CD4-positive, alpha-beta T cell treated with Interferon gamma for 1 hour (primary cell): ENCODE measurements around the gene VEZF1.

Experiments used
- DNase-seq: peaks from one replicate; pipeline ENCODE4 v3.0.0-alpha.2; 2020

The VEZF1 gene

GRCh38 chr17:57987581-57988300 lies at the start of gene VEZF1:
Gene VEZF1 (minus strand): TSS chr17:57988254. CDS start chr17:57988111, 143 bp downstream.
- DNase-seq = peak; percentile 76

GRCh38 chr17:58032691-58033415 lies 44.8 kb upstream of the VEZF1 start:
- DNase-seq = no peak

- no peak for DNase-seq
Measured at GRCh38 chr17:58028578-58028977, 40.5 kb upstream of the VEZF1 start.

GRCh38 chr17:58020401-58020800 lies 32.3 kb upstream of the VEZF1 start:
- DNase-seq = no peak

GRCh38 chr17:58019521-58019920 lies 31.5 kb upstream of the VEZF1 start:
- no peak for DNase-seq

- DNase-seq = no peak
Measured at GRCh38 chr17:58019039-58019438, 31.0 kb upstream of the VEZF1 start.

- DNase-seq = no peak
Measured at GRCh38 chr17:58010067-58010799, 22.2 kb upstream of the VEZF1 start.

- DNase-seq = peak; percentile 3
Measured at GRCh38 chr17:58007781-58008706, 20.0 kb upstream of the VEZF1 start.

GRCh38 chr17:58006924-58007780 lies 19.1 kb upstream of the VEZF1 start, which contains the start of gene SRSF1:
Gene SRSF1 (minus strand): TSS chr17:58007246. CDS start chr17:58007137, 109 bp downstream.
- peak; percentile 97 for DNase-seq

- peak; percentile 53 for DNase-seq
Measured at GRCh38 chr17:58006560-58006923, 18.5 kb upstream of the VEZF1 start.

GRCh38 chr17:58005728-58006559 lies 17.9 kb upstream of the VEZF1 start:
- no peak for DNase-seq

GRCh38 chr17:58005031-58005727 lies 17.1 kb upstream of the VEZF1 start:
- no peak for DNase-seq

GRCh38 chr17:58004060-58004459 lies 16.0 kb upstream of the VEZF1 start:
- no peak for DNase-seq

GRCh38 chr17:58002973-58003372 lies 14.9 kb upstream of the VEZF1 start:
- no peak for DNase-seq

- DNase-seq = no peak
Measured at GRCh38 chr17:58002154-58002948, 14.3 kb upstream of the VEZF1 start.

- DNase-seq = no peak
Measured at GRCh38 chr17:58001461-58002124, 13.5 kb upstream of the VEZF1 start.

- no peak for DNase-seq
Measured at GRCh38 chr17:57999496-58000017, 11.5 kb upstream of the VEZF1 start.

GRCh38 chr17:57999010-57999495 lies 11.0 kb upstream of the VEZF1 start:
- no peak for DNase-seq
